Measurements from ENCODE around the gene AKAP6. TPM values are rescaled to one million over a fixed set of nuclear protein-coding genes. Genes with fewer than 3 reads are reported as not detected.

AKAP6 gene
- total and polyA plus RNA-seq, 4 donors, result 0.42 to 3.2 (median 1.7) TPM

- Histone ChIP-seq H3K9me3 (ENCODE audit: control insufficient read depth in 4 of 4, low read length in 3 of 4) (no peaks in the 10 kb centered on the region), H3K27me3 (ENCODE audit: control insufficient read depth in 4 of 4, insufficient read depth in 4 of 4, low read length in 3 of 4) (no peaks in the 10 kb centered on the region), H3K4me3 (ENCODE audit: low read depth in 1 of 3, low read length in 3 of 3) (no peak overlapping the region), H3K36me3 (ENCODE audit: control insufficient read depth in 4 of 4, insufficient read depth in 3 of 4, low read depth in 1 of 4, low read length in 3 of 4) (no peaks in the 10 kb centered on the region), H3K9ac (ENCODE audit: low read depth in 1 of 2, low read length in 2 of 2) (peak overlapping the region in 1 of 2 donors; percentile 7), H3K4me1 (ENCODE audit: control insufficient read depth in 4 of 4, insufficient read depth in 4 of 4, low read length in 3 of 4) (peaks cover 0 to 7% (median 2%) of the 10 kb centered on the region in 4 donors), H3K27ac (ENCODE audit: low read depth in 1 of 2, low read length in 2 of 2) (no peak overlapping the region)
- WGBS, result 55% methylated on average over 1 of the region's 1 CpG
- TF ChIP-seq, protein P1, sequence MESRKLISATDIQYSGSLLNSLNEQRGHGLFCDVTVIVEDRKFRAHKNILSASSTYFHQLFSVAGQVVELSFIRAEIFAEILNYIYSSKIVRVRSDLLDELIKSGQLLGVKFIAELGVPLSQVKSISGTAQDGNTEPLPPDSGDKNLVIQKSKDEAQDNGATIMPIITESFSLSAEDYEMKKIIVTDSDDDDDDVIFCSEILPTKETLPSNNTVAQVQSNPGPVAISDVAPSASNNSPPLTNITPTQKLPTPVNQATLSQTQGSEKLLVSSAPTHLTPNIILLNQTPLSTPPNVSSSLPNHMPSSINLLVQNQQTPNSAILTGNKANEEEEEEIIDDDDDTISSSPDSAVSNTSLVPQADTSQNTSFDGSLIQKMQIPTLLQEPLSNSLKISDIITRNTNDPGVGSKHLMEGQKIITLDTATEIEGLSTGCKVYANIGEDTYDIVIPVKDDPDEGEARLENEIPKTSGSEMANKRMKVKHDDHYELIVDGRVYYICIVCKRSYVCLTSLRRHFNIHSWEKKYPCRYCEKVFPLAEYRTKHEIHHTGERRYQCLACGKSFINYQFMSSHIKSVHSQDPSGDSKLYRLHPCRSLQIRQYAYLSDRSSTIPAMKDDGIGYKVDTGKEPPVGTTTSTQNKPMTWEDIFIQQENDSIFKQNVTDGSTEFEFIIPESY (IDR thresholded peaks at IDR 0.05), result no peak
- TF ChIP-seq EGR1 (IDR thresholded peaks at IDR 0.05; ENCODE audit: low read depth in 2 of 2) (no peak), RAD21 (IDR thresholded peaks at IDR 0.05) (peak; percentile 40 to 62), YY1 (IDR thresholded peaks at IDR 0.05) (no peak), CTCF (IDR thresholded peaks at IDR 0.05; ENCODE audit: low read depth, low read length, missing input control) (peak; percentile 16), REST (IDR thresholded peaks at IDR 0.05) (no peak), GABPA (IDR thresholded peaks at IDR 0.05 in 1 of 2, conservative IDR thresholded peaks at IDR 0.05 in 1 of 2) (no peak), TAF1 (conservative IDR thresholded peaks at IDR 0.05) (no peak), MAX (IDR thresholded peaks at IDR 0.05) (no peak), SP1 (IDR thresholded peaks at IDR 0.05) (no peak), FOXA1 (IDR thresholded peaks at IDR 0.05) (no peak), FOXA2 (IDR thresholded peaks at IDR 0.05) (no peak), HNF4G (IDR thresholded peaks at IDR 0.05) (no peak), NR2F2 (IDR thresholded peaks at IDR 0.05) (no peak), HNF4A (conservative IDR thresholded peaks at IDR 0.05) (no peak), JUND (IDR thresholded peaks at IDR 0.05) (no peak), RXRA (IDR thresholded peaks at IDR 0.05) (no peak)
- TF ChIP-seq, protein P2, sequence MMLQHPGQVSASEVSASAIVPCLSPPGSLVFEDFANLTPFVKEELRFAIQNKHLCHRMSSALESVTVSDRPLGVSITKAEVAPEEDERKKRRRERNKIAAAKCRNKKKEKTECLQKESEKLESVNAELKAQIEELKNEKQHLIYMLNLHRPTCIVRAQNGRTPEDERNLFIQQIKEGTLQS (IDR thresholded peaks at IDR 0.05), result no peak
- DNase-seq (ENCODE audit: low spot score), result no peak
Observed at GRCh38 chr14:32513571-32514009, 184.5 kb downstream of the AKAP6 start.
